Osteoblast (primary cell): ENCODE data around the gene RADIL. TPM values are rescaled to one million over a fixed set of nuclear protein-coding genes. Genes with fewer than 3 reads are reported as not detected.

Source experiments
- DNase-seq: peaks from one replicate; pipeline ENCODE4 v3.0.0; 2011; ENCODE audit warnings: low spot score, mixed read lengths; ENCODE audit not compliant: insufficient read length; ENCODE audit errors: missing footprints
- H2AFZ ChIP-seq: 2 replicates; pipeline ENCODE4 v1.6.0; 2011; ENCODE audit warnings: mild to moderate bottlenecking, low read length
- H3K27ac ChIP-seq: 2 replicates; pipeline ENCODE4 v1.5.1; 2011; ENCODE audit warnings: mild to moderate bottlenecking, low read depth, low read length, moderate library complexity
- H3K27me3 ChIP-seq: 2 replicates; pipeline ENCODE4 v1.6.0; 2012; ENCODE audit warnings: mild to moderate bottlenecking, control low read depth, inconsistent platforms, low read length, moderate library complexity; ENCODE audit not compliant: insufficient read depth
- H3K36me3 ChIP-seq: 2 replicates; pipeline ENCODE4 v1.5.1; 2011; ENCODE audit warnings: mild to moderate bottlenecking, low read length, control low read depth, moderate library complexity; ENCODE audit not compliant: insufficient read depth
- H3K4me1 ChIP-seq: 2 replicates; pipeline ENCODE4 v1.5.1; 2011; ENCODE audit warnings: mild to moderate bottlenecking, low read length, control low read depth, moderate library complexity; ENCODE audit not compliant: insufficient read depth
- H3K4me2 ChIP-seq: 2 replicates; pipeline ENCODE4 v1.6.0; 2011; ENCODE audit warnings: mild to moderate bottlenecking, low read length; ENCODE audit not compliant: insufficient read depth
- H3K4me3 ChIP-seq: fragments of 200-600 bp; sonication (generic); 3 replicates; pipeline ENCODE4 v1.5.1; 2012; ENCODE audit warnings: mild to moderate bottlenecking, low read length, inconsistent platforms; ENCODE audit not compliant: insufficient read depth
- H3K79me2 ChIP-seq: 2 replicates; pipeline ENCODE4 v1.6.0; 2012; ENCODE audit warnings: mild to moderate bottlenecking, low read length, control low read depth, inconsistent platforms; ENCODE audit not compliant: insufficient read depth
- H3K9me3 ChIP-seq: 2 replicates; pipeline ENCODE4 v1.5.1; 2011; ENCODE audit warnings: low read depth, low read length, control low read depth
- H4K20me1 ChIP-seq: 2 replicates; pipeline ENCODE4 v1.6.0; 2012; ENCODE audit warnings: mild to moderate bottlenecking, low read length, control low read depth; ENCODE audit not compliant: insufficient read depth
- total RNA-seq: library from RNA; depleted of rRNA; stranded (reverse); fragments of >200 nt; gene quantifications from 2 replicates; pipeline ENCODE4 v1.2.3, GENCODE V29; 2012
- TF ChIP-seq, protein P1 (sequence below): IDR thresholded peaks from 2 replicates; pipeline ENCODE4 v1.5.1; 2011; ENCODE audit warnings: mild to moderate bottlenecking, low read depth, low read length, moderate library complexity; ENCODE audit errors: extremely low read depth

Gene RADIL
- total RNA-seq, 1 donor, result 1.1 TPM

GRCh38 chr7:4833176-4833575 is 50.3 kb downstream of the RADIL start:
- Histone ChIP-seq H3K27me3 (no peaks in the 10 kb centered on the region), H3K4me2 (no peak overlapping the region), H3K79me2 (no peaks in the 10 kb centered on the region), H3K9me3 (no peaks in the 10 kb centered on the region), H3K27ac (no peak overlapping the region), H3K4me3 (no peak overlapping the region), H3K4me1 (no peaks in the 10 kb centered on the region), H2AFZ (no peak overlapping the region), H3K36me3 (no peaks in the 10 kb centered on the region), H4K20me1 (no peaks in the 10 kb centered on the region)
- no peak for DNase-seq
- TF ChIP-seq, protein P1, sequence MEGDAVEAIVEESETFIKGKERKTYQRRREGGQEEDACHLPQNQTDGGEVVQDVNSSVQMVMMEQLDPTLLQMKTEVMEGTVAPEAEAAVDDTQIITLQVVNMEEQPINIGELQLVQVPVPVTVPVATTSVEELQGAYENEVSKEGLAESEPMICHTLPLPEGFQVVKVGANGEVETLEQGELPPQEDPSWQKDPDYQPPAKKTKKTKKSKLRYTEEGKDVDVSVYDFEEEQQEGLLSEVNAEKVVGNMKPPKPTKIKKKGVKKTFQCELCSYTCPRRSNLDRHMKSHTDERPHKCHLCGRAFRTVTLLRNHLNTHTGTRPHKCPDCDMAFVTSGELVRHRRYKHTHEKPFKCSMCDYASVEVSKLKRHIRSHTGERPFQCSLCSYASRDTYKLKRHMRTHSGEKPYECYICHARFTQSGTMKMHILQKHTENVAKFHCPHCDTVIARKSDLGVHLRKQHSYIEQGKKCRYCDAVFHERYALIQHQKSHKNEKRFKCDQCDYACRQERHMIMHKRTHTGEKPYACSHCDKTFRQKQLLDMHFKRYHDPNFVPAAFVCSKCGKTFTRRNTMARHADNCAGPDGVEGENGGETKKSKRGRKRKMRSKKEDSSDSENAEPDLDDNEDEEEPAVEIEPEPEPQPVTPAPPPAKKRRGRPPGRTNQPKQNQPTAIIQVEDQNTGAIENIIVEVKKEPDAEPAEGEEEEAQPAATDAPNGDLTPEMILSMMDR, result no peak

DNA sequence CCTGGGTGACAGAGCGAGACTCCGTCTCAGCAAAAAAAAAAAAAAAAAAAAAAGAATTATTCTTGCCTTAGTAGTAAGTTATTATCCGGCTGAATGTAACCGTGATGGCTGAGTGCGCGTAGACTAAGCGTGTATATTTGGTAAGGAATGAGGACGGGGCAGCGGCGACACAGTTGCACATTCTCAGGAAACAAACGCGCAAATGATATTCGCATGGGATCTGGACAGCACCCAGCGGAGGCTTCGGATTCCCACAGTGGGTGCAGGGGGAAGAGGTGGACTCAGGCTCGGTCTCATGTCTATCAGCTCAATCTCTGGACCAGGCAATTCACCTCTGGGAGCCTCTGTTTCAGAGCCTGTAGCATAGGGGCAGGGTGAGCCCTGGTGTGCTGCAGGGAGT is 50.8 kb downstream of the RADIL start:
- Histone ChIP-seq H3K27me3 (no peaks in the 10 kb centered on the region), H3K4me1 (no peaks in the 10 kb centered on the region)
- TF ChIP-seq, protein P1, result no peak

DNA sequence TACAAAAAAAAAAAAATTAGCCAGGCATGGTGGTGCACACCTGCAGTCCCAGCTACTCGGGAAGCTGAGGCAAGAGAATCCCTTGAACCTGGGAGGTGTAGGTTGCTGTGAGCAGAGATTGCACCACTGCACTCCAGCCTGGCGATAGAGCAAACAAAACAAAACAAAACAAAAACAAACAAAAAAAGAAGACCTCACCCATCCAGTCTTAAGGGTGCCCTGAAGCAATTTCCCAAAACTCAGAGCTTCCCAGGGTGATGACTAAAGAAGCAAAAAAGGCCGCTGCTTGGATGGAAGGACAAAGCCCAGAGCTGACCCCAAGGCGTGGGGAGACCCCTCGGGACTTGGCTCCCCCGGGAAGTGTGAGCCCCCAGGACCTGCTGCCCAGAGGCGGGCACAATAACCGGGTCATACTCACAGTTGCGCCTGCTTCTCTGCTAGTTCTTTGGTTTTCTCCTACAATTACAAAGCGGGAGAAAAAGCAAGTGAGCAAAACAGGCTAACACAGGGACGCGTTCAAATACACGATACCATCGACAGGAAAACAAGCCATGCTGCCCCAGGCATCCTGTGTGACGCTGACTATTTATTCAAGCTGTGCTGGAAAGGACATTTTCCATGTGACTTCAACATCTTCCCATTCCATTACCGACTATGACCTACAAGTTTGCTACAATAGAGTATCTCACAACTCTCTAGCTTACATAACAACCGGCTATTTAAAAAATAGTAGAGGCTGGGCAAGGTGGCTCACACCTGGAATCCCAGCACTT is 51.6 kb downstream of the RADIL start:
- Histone ChIP-seq H3K9me3 (no peaks in the 10 kb centered on the region), H3K27me3 (no peaks in the 10 kb centered on the region), H2AFZ (no peak overlapping the region), H3K36me3 (no peaks in the 10 kb centered on the region), H3K79me2 (no peaks in the 10 kb centered on the region), H3K27ac (no peak overlapping the region), H4K20me1 (no peaks in the 10 kb centered on the region), H3K4me2 (no peak overlapping the region), H3K4me1 (no peaks in the 10 kb centered on the region), H3K4me3 (no peak overlapping the region)
- TF ChIP-seq, protein P1, result no peak
- no peak for DNase-seq

More for the DNA sequence above, 50.8 kb downstream of the RADIL start:
- Histone ChIP-seq H4K20me1 (no peaks in the 10 kb centered on the region), H3K36me3 (no peaks in the 10 kb centered on the region), H3K4me2 (no peak overlapping the region), H3K4me3 (no peak overlapping the region), H3K9me3 (no peaks in the 10 kb centered on the region), H3K79me2 (no peaks in the 10 kb centered on the region), H3K27ac (no peak overlapping the region), H2AFZ (no peak overlapping the region)
- no peak for DNase-seq

DNA sequence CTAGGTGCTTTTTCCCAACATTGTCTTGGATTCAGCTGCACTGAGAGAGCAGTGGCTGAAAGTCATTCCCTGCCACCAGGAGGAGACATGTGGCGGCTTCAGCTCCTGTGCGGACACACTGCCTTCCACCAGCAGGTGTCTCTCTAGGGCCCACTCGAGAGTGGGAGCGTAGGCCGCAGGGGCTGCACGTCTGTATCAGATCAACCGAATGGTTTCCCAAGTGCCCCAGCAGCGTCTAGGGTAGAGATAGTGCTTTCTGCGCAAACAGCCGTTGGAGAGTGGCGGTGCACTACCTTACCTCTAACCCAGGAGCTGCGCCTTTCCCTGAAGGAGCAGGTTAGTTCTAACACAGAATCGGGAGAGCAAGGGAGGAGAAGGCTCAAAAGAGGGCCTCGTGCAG is 53.3 kb downstream of the RADIL start:
- TF ChIP-seq, protein P1, result peak; percentile 73
- no peaks in the 10 kb centered on the region for H3K27me3 ChIP-seq
- H3K27ac ChIP-seq, result no peak overlapping the region
- no peak overlapping the region for H3K4me3 ChIP-seq
- H4K20me1 ChIP-seq, result no peaks in the 10 kb centered on the region
- H3K4me1 ChIP-seq, result no peaks in the 10 kb centered on the region
- peak; percentile 92 for DNase-seq
- H3K36me3 ChIP-seq, result no peaks in the 10 kb centered on the region
- H2AFZ ChIP-seq, result no peak overlapping the region
- no peak overlapping the region for H3K4me2 ChIP-seq
- H3K79me2 ChIP-seq, result no peaks in the 10 kb centered on the region
- H3K9me3 ChIP-seq, result no peaks in the 10 kb centered on the region
